Measurements from ENCODE around the gene ERFL.

ERFL gene

GRCh38 chr19:41897820-41898219 is 30.4 kb downstream of the ERFL start:
- no peak for DNase-seq (ENCODE audit: low read depth in 2 of 2)

- no peak for DNase-seq (ENCODE audit: low read depth in 2 of 2)
These were observed 31.1 kb downstream of the ERFL start for GRCh38 chr19:41897181-41897580.

- DNase-seq (ENCODE audit: low read depth in 2 of 2): no peak
These were observed 31.7 kb downstream of the ERFL start for GRCh38 chr19:41896581-41896942.

GRCh38 chr19:41895745-41896580 is 32.3 kb downstream of the ERFL start:
- DNase-seq (ENCODE audit: low read depth in 2 of 2): no peak

- no peak for DNase-seq (ENCODE audit: low read depth in 2 of 2)
These were observed 33.9 kb downstream of the ERFL start for GRCh38 chr19:41894350-41894749.

GRCh38 chr19:41893899-41894298 is 34.4 kb downstream of the ERFL start:
- no peak for DNase-seq (ENCODE audit: low read depth in 2 of 2)

GRCh38 chr19:41892173-41892902 is 35.9 kb downstream of the ERFL start:
- no peak for DNase-seq (ENCODE audit: low read depth in 2 of 2)

- DNase-seq (ENCODE audit: low read depth in 2 of 2): no peak
These were observed 37.3 kb downstream of the ERFL start for GRCh38 chr19:41890936-41891335.

- DNase-seq (ENCODE audit: low read depth in 2 of 2): no peak
These were observed 38.4 kb downstream of the ERFL start for GRCh38 chr19:41889896-41890295.

- no peak for DNase-seq (ENCODE audit: low read depth in 2 of 2)
These were observed 39.3 kb downstream of the ERFL start for GRCh38 chr19:41888926-41889325.

GRCh38 chr19:41887711-41888382 is 40.4 kb downstream of the ERFL start:
- peak; percentile 74 to 80 for DNase-seq (ENCODE audit: low read depth in 2 of 2)

- peak in 1 of 2 donors; percentile 46 for DNase-seq (ENCODE audit: low read depth in 2 of 2)
These were observed 41.2 kb downstream of the ERFL start for GRCh38 chr19:41886761-41887710.

- DNase-seq (ENCODE audit: low read depth in 2 of 2): peak; percentile 86 to 87
These were observed 44.2 kb downstream of the ERFL start for GRCh38 chr19:41883821-41884733.

GRCh38 chr19:41883463-41883820 is 44.8 kb downstream of the ERFL start:
- no peak for DNase-seq (ENCODE audit: low read depth in 2 of 2)

GRCh38 chr19:41882568-41883462 is 45.4 kb downstream of the ERFL start, which contains the start of gene ARHGEF1:
Gene ARHGEF1, plus strand, starts transcription at chr19:41883184. Its CDS starts 4,899 bp downstream, at chr19:41888083.
- peak in 1 of 2 donors; percentile 50 for DNase-seq (ENCODE audit: low read depth in 2 of 2)

GRCh38 chr19:41880329-41880708 is 47.9 kb downstream of the ERFL start:
- DNase-seq (ENCODE audit: low read depth in 2 of 2): no peak

- no peak for DNase-seq (ENCODE audit: low read depth in 2 of 2)
These were observed 48.5 kb downstream of the ERFL start for GRCh38 chr19:41879670-41880328.

- no peak for DNase-seq (ENCODE audit: low read depth in 2 of 2)
These were observed 49.2 kb downstream of the ERFL start for GRCh38 chr19:41879080-41879479.
